H1 (cell line): Measurements from ENCODE around the gene ADCY2. TPM values are rescaled to one million over a fixed set of nuclear protein-coding genes. Genes with fewer than 3 reads are reported as not detected.

Experiments
- ATF3 ChIP-seq: IDR thresholded peaks from 2 replicates; pipeline ENCODE4 v1.6.1; 2011; ENCODE audit warnings: low read depth, mild to moderate bottlenecking, low read length; ENCODE audit not compliant: insufficient read depth
- CBX8 ChIP-seq: fragments of 300-800, 300-1000 bp; sonication (generic); IDR thresholded peaks from 2 replicates; pipeline ENCODE4 v1.7.1; 2016; ENCODE audit warnings: low read depth, low read length, borderline replicate concordance
- CEBPB ChIP-seq: IDR thresholded peaks from 2 replicates; pipeline ENCODE4 v1.6.1; 2012; ENCODE audit warnings: low read depth, low read length
- CHD2 ChIP-seq: IDR thresholded peaks from 2 replicates; pipeline ENCODE4 v1.6.1; 2012; ENCODE audit warnings: low read length, improper control_type of control experiment
- EGR1 ChIP-seq: IDR thresholded peaks from 2 replicates; pipeline ENCODE4 v1.6.1; 2011; ENCODE audit warnings: low read depth, low read length, borderline replicate concordance
- JUND ChIP-seq: IDR thresholded peaks from 2 replicates; pipeline ENCODE4 v1.6.1; 2011; ENCODE audit warnings: mild to moderate bottlenecking, improper control_type of control experiment, low read length
- RNF2 ChIP-seq: fragments of 200-900, 300-1000 bp; sonication (generic); IDR thresholded peaks from 2 replicates; pipeline ENCODE4 v1.7.1; 2016; ENCODE audit warnings: borderline replicate concordance, low read depth, mild to moderate bottlenecking, antibody characterized with exemption, low read length; ENCODE audit not compliant: poor library complexity, severe bottlenecking; ENCODE audit errors: missing control alignments
- SUZ12 ChIP-seq: fragments of 200-600 bp; sonication (generic); IDR thresholded peaks from 2 replicates; pipeline ENCODE4 v1.6.1; 2012; ENCODE audit warnings: mild to moderate bottlenecking, inconsistent platforms, low read length, moderate library complexity, mixed read lengths
- TCF12 ChIP-seq: IDR thresholded peaks from 2 replicates; pipeline ENCODE4 v1.6.1; 2011; ENCODE audit warnings: low read depth, mild to moderate bottlenecking, low read length
- USF2 ChIP-seq: IDR thresholded peaks from 2 replicates; pipeline ENCODE4 v1.6.1; 2011; ENCODE audit warnings: low read length, improper control_type of control experiment
- polyA plus RNA-seq, 7 experiments: library from polyadenylated mRNA; depleted of rRNA in 3 of 7; stranded (reverse) in 5 of 7; unstranded in 2 of 7; fragments of >200 nt in 5 of 7; fragments of 200-250 nt in 2 of 7; gene quantifications; 1 replicate in 5 of 7; 2 replicates in 1 of 7; 4 replicates in 1 of 7; pipeline versions ENCODE4 v1.2.1 to v1.2.3, GENCODE V29; 2011 to 2013; ENCODE audit warnings: missing spikeins in 2 of 7, mixed read lengths in 2 of 7
- total RNA-seq: library from RNA; stranded (reverse); fragmentation: NEBNext Ultra II Directional; extraction: Animal tissue kit (Norgen Biotek cat#: 25700); gene quantifications from 2 replicates; pipeline ENCODE4 v1.2.1, GENCODE V29; 2021

Gene ADCY2
- total and polyA plus RNA-seq, 2 of the 8 experiments (the other 6 are each of a cell fraction or from before 2014, with no cell fraction given): 35.8 to 122 TPM

GRCh38 chr5:7363067-7363677 is 32.8 kb upstream of the ADCY2 start (continued):
- TF ChIP-seq RNF2 (no peak), CBX8 (no peak), SUZ12 (no peak), ATF3 (no peak), EGR1 (no peak), CEBPB (no peak), USF2 (no peak), CHD2 (no peak), JUND (no peak), TCF12 (no peak)
